Effector memory CD4-positive, alpha-beta T cell (primary cell): ENCODE measurements around the gene ZFP90.
A peak's percentile ranks its signal among the peaks of the same experiment; 100 is the strongest.

Experiments
- DNase-seq, 3 donors: peaks; one replicate each; pipeline ENCODE4 v3.0.0-alpha.2; 2020
- H3K27ac ChIP-seq: 2 replicates; pipeline ENCODE4 v1.7.0; 2013; ENCODE audit warnings: mild to moderate bottlenecking, low read length, moderate library complexity; ENCODE audit not compliant: insufficient read depth, poor library complexity, severe bottlenecking
- H3K27me3 ChIP-seq: replicated peaks from 2 replicates; pipeline ENCODE4 v1.7.0; 2013; ENCODE audit warnings: mild to moderate bottlenecking, low read length; ENCODE audit not compliant: insufficient read depth, control insufficient read depth, poor library complexity, severe bottlenecking
- H3K36me3 ChIP-seq: 2 replicates; pipeline ENCODE4 v1.7.0; 2013; ENCODE audit warnings: mild to moderate bottlenecking, low read length, moderate library complexity; ENCODE audit not compliant: control insufficient read depth, insufficient read depth
- H3K4me1 ChIP-seq: 2 replicates; pipeline ENCODE4 v1.7.0; 2013; ENCODE audit warnings: low read length, mild to moderate bottlenecking; ENCODE audit not compliant: control insufficient read depth, insufficient read depth, poor library complexity, severe bottlenecking
- H3K4me3 ChIP-seq: 2 replicates; pipeline ENCODE4 v1.7.0; 2013; ENCODE audit warnings: low read length, low read depth, mild to moderate bottlenecking; ENCODE audit not compliant: insufficient read depth, poor library complexity, severe bottlenecking
- H3K9me3 ChIP-seq: 2 replicates; pipeline ENCODE4 v1.7.0; 2013; ENCODE audit warnings: mild to moderate bottlenecking, low read length, moderate library complexity; ENCODE audit not compliant: control insufficient read depth

ZFP90 gene

DNA sequence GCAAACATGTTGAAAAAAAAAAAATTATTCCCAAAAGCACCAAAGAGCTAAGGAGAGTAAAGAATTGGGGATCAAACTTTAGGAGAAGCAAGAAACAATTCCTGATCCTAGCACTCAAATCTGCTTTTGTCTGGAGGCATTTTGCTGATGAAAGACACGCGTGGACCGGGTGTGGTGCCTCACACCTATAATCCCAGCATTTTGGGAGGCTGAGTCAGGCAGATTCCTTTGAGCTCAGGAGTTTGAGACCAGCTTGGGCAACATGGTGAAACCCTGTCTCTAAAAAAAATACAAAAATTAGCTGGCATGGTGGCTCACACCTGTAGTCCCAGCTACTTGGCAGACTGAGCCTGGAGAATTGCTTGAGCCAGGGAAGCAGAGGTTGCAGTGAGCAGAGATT, 35.4 kb downstream of the ZFP90 start:
- no peaks in the 10 kb centered on the region for H3K36me3 ChIP-seq
- no peak overlapping the region for H3K27ac ChIP-seq

GRCh38 chr16:68575082-68575481, 36.0 kb downstream of the ZFP90 start:
- no peak for DNase-seq
- Histone ChIP-seq H3K27me3 (no peaks in the 10 kb centered on the region), H3K4me1 (no peaks in the 10 kb centered on the region), H3K36me3 (no peaks in the 10 kb centered on the region), H3K4me3 (no peak overlapping the region), H3K27ac (no peak overlapping the region), H3K9me3 (peaks cover 35% of the 10 kb centered on the region)

More for the DNA sequence above, 35.4 kb downstream of the ZFP90 start:
- Histone ChIP-seq H3K9me3 (peaks cover 39% of the 10 kb centered on the region), H3K4me3 (no peak overlapping the region), H3K4me1 (no peaks in the 10 kb centered on the region), H3K27me3 (no peaks in the 10 kb centered on the region)
- DNase-seq, result no peak

DNA sequence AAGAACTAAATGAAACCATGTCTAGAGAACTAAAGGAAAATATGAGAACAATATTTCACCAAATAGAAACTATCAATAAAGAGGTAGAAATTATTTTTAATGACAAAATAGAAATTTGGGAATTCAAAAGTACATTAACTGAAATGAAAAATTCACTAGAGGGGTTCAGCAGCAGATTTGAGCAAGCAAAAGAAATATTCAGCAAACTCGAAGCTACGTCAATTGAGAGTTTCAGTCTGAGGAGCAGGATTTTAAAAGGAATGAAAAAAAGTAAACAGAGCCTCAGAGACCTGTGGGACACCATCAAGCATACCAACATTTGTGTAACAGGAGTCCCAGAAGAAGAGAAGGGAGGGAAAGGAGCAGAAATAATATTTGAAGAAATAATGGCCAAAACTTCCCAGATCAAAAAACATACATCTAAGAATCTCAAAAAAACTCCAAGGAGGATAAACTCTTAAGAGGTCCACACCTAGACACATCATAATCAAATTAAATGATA, 38.3 kb downstream of the ZFP90 start:
- H3K36me3 ChIP-seq, result no peaks in the 10 kb centered on the region
- no peak overlapping the region for H3K4me3 ChIP-seq
- H3K27ac ChIP-seq, result no peak overlapping the region
- H3K9me3 ChIP-seq, result peaks cover 20% of the 10 kb centered on the region
- DNase-seq, result no peak
- H3K4me1 ChIP-seq, result no peaks in the 10 kb centered on the region
- H3K27me3 ChIP-seq, result no peaks in the 10 kb centered on the region

- no peaks in the 10 kb centered on the region for H3K27me3 ChIP-seq
- no peaks in the 10 kb centered on the region for H3K36me3 ChIP-seq
- peaks cover 5% of the 10 kb centered on the region for H3K4me1 ChIP-seq
- no peak overlapping the region for H3K27ac ChIP-seq
- DNase-seq, result peak in 1 of 3 donors; percentile 45
- H3K4me3 ChIP-seq, result no peak overlapping the region
- H3K9me3 ChIP-seq, result no peaks in the 10 kb centered on the region
These were observed 51.3 kb downstream of the ZFP90 start for GRCh38 chr16:68590201-68590994.

GRCh38 chr16:68592466-68593337, 53.6 kb downstream of the ZFP90 start:
- H3K4me3 ChIP-seq, result no peak overlapping the region
- no peak overlapping the region for H3K27ac ChIP-seq
- H3K27me3 ChIP-seq, result no peaks in the 10 kb centered on the region
- no peak for DNase-seq
- no peaks in the 10 kb centered on the region for H3K36me3 ChIP-seq
- peaks cover 5% of the 10 kb centered on the region for H3K4me1 ChIP-seq
- no peaks in the 10 kb centered on the region for H3K9me3 ChIP-seq

GRCh38 chr16:68596266-68596665, 57.2 kb downstream of the ZFP90 start:
- no peak overlapping the region for H3K27ac ChIP-seq
- no peaks in the 10 kb centered on the region for H3K4me1 ChIP-seq
- H3K36me3 ChIP-seq, result no peaks in the 10 kb centered on the region
- no peak for DNase-seq
- H3K4me3 ChIP-seq, result no peak overlapping the region
- no peaks in the 10 kb centered on the region for H3K9me3 ChIP-seq
- no peaks in the 10 kb centered on the region for H3K27me3 ChIP-seq

- H3K4me1 ChIP-seq, result no peaks in the 10 kb centered on the region
- no peaks in the 10 kb centered on the region for H3K36me3 ChIP-seq
- H3K9me3 ChIP-seq, result no peaks in the 10 kb centered on the region
- no peak for DNase-seq
- no peaks in the 10 kb centered on the region for H3K27me3 ChIP-seq
- H3K4me3 ChIP-seq, result no peak overlapping the region
- no peak overlapping the region for H3K27ac ChIP-seq
These were observed 60.5 kb downstream of the ZFP90 start for GRCh38 chr16:68599586-68599985.

GRCh38 chr16:68605746-68606145, 66.7 kb downstream of the ZFP90 start:
- no peak overlapping the region for H3K27ac ChIP-seq

DNA sequence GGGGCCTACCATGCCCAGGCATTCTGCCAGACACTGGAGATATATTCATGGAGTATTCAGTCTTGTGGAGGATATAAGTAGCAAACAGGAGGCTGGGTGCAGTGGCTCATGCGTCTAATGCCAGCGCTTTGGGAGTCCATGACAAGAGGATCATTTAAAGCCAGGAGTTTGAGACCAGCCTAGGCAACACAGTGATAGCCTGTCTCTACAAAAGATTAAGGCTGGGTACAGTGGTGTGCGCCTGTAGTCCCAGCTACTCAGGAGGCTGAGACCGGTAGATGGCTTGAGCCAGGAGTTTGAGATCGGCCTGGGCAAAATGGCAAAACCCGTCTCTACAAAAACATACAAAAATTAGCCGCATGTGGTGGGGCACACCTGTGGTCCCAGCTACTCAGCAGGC, 68.4 kb downstream of the ZFP90 start:
- no peaks in the 10 kb centered on the region for H3K4me1 ChIP-seq
- no peaks in the 10 kb centered on the region for H3K27me3 ChIP-seq
- H3K36me3 ChIP-seq, result no peaks in the 10 kb centered on the region
- no peaks in the 10 kb centered on the region for H3K9me3 ChIP-seq
- no peak overlapping the region for H3K4me3 ChIP-seq
- no peak for DNase-seq
- no peak overlapping the region for H3K27ac ChIP-seq

More at GRCh38 chr16:68605746-68606145, 66.7 kb downstream of the ZFP90 start:
- Histone ChIP-seq H3K36me3 (no peaks in the 10 kb centered on the region), H3K27me3 (no peaks in the 10 kb centered on the region), H3K4me1 (no peaks in the 10 kb centered on the region), H3K4me3 (no peak overlapping the region), H3K9me3 (no peaks in the 10 kb centered on the region)
- DNase-seq, result no peak

DNA sequence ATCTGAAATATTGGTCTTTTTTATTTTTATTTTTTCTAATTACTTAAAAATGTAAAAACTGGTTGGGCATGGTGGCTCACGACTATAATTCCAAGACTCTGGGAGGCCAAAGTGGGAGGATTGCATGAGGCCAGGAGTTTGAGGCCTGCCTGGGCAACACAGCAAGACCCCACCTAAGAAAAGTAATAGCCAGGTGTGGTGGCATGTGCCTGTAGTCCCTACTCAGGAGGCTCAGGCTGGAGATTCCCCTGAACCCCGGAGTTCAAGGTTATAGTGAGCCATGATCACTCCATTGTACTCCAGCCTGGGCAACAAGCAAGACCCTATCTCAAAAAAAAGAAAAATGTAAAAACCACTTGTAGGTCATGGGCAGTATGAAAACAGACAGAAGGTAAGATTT, 69.2 kb downstream of the ZFP90 start:
- Histone ChIP-seq H3K4me3 (no peak overlapping the region), H3K9me3 (no peaks in the 10 kb centered on the region), H3K4me1 (no peaks in the 10 kb centered on the region), H3K27ac (no peak overlapping the region), H3K27me3 (no peaks in the 10 kb centered on the region), H3K36me3 (no peaks in the 10 kb centered on the region)
- no peak for DNase-seq
